Lower lobe of right lung (tissue), 2 donors: ENCODE measurements around the gene AMOTL2. TPM values are rescaled to one million over a fixed set of nuclear protein-coding genes. Genes with fewer than 3 reads are reported as not detected.

Source experiments
- ATAC-seq, 2 donors: fragments of 200-7000 bp; cut with Tn5 transposase; one replicate each; pipeline ENCODE4 v1.9.1; 2020 to 2022; ENCODE audit warnings: mild to moderate bottlenecking in 2 of 2, moderate library complexity in 2 of 2
- DNase-seq: peaks from one replicate; pipeline ENCODE4 v3.0.0-alpha.2; 2020
- H3K27ac ChIP-seq: fragments of 200-600 bp; one replicate; pipeline ENCODE4 v1.8.0; 2022
- H3K27me3 ChIP-seq: fragments of 200-600 bp; one replicate; pipeline ENCODE4 v1.8.0; 2022; ENCODE audit warnings: low read depth
- H3K36me3 ChIP-seq: fragments of 200-600 bp; one replicate; pipeline ENCODE4 v1.8.0; 2022; ENCODE audit warnings: mild to moderate bottlenecking
- H3K4me1 ChIP-seq: fragments of 200-600 bp; one replicate; pipeline ENCODE4 v1.8.0; 2022
- H3K4me3 ChIP-seq: fragments of 200-600 bp; one replicate; pipeline ENCODE4 v1.8.0; 2022; ENCODE audit warnings: mild to moderate bottlenecking
- H3K9me3 ChIP-seq: fragments of 200-600 bp; one replicate; pipeline ENCODE4 v1.8.0; 2022
- CTCF ChIP-seq: fragments of 200-600 bp; IDR thresholded peaks from one replicate; pipeline ENCODE4 v1.8.0; 2022; ENCODE audit warnings: antibody characterized with exemption, mild to moderate bottlenecking
- intact Hi-C: fragments of 100-400 bp; cut with DNase I; formaldehyde crosslinking; loops from one replicate; pipeline ENCODE4 v1.11.0; 2022
- total RNA-seq: library from RNA; stranded (reverse); fragmentation: NEBNext Ultra II Directional; extraction: Animal tissue kit (Norgen Biotek cat#: 25700); gene quantifications from one replicate; pipeline ENCODE4 v1.2.1, GENCODE V29; 2021
- donor health status: DM: no; HTN: yes; CAD: no; lungs with severe emphysema.

AMOTL2 gene
- total RNA-seq, 1 donor from 2014 or later, result 77.8 TPM

- ATAC-seq (no peak), DNase-seq (no peak)
- Histone ChIP-seq H3K36me3 (peaks cover 11% of the 10 kb centered on the region), H3K4me1 (peaks cover 43% of the 10 kb centered on the region), H3K27ac (peak overlapping the region; percentile 100), H3K4me3 (no peak overlapping the region), H3K9me3 (no peaks in the 10 kb centered on the region), H3K27me3 (no peaks in the 10 kb centered on the region)
- intact Hi-C loops, result no loop called here
- TF ChIP-seq CTCF, result no peak
Measured at GRCh38 chr3:134375582-134376384, 1.5 kb upstream of the AMOTL2 start.

- peak; percentile 34 to 51 for ATAC-seq
- no peaks in the 10 kb centered on the region for H3K27me3 ChIP-seq
- H3K36me3 ChIP-seq, result peaks cover 19% of the 10 kb centered on the region
- H3K4me3 ChIP-seq, result peak overlapping the region; percentile 80
- intact Hi-C loops, result no loop called here
- peaks cover 50% of the 10 kb centered on the region for H3K4me1 ChIP-seq
- H3K9me3 ChIP-seq, result no peaks in the 10 kb centered on the region
- H3K27ac ChIP-seq, result peak overlapping the region; percentile 100
- peak; percentile 52 for DNase-seq
- no peak for TF ChIP-seq CTCF
Measured at GRCh38 chr3:134374791-134375581, 739 bp upstream of the AMOTL2 start.

DNA sequence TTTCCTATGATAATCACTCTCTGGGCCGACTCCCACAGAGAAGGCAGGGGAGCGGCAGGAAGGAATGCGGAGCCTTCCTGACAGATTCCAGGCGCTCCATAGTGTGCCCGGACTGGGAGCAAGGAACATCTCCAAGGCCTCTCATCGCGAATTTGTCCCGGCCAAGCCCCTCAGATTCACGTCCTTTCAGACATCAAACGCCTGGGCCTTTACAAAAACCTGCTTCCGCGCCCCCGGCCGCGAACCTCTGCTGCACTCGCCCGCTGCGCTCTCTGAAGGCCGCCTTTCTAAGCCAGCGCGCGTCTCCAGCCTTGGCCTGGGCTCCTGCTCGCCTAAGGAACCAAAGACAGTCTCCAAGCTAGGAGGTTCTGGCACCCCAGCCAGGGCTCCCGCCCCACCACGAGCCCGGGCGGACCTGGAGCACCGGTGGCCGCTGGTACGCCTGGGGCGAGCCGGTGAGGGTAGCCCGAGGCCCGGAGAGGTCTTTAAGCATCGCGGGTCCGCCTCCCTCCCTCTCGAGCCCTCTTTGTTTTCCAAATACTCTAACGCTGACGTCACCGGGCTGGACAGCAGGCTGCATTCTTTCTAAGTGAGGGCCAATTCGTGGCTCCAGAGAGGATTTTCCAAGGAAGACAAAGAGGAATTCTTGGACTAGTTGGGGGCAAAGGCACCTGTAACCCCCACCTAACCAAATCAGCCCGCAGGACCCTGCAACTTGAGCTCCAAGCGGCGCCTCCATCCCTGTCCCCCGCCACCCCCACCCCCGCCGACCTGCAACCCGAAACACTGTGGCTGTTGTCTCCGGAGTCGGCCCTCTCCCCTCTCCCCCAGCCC is 759 bp downstream of the AMOTL2 start:
- H3K27me3 ChIP-seq, result no peaks in the 10 kb centered on the region
- ATAC-seq, result peak; percentile 80 to 85
- H3K4me1 ChIP-seq, result peaks cover 65% of the 10 kb centered on the region
- DNase-seq, result peak; percentile 88
- H3K36me3 ChIP-seq, result peaks cover 34% of the 10 kb centered on the region
- H3K4me3 ChIP-seq, result peak overlapping the region; percentile 80
- H3K9me3 ChIP-seq, result no peaks in the 10 kb centered on the region
- TF ChIP-seq CTCF, result no peak
- peak overlapping the region; percentile 100 for H3K27ac ChIP-seq
- intact Hi-C loops, result no loop called here

GRCh38 chr3:134372396-134373270 is 1.6 kb downstream of the AMOTL2 start:
- intact Hi-C loops, result no loop called here
- peak overlapping the region; percentile 100 for H3K27ac ChIP-seq

More at GRCh38 chr3:134372396-134373270, 1.6 kb downstream of the AMOTL2 start:
- no peaks in the 10 kb centered on the region for H3K9me3 ChIP-seq
- H3K4me1 ChIP-seq, result peaks cover 67% of the 10 kb centered on the region
- no peak for TF ChIP-seq CTCF
- no peak for DNase-seq
- no peak for ATAC-seq
- H3K36me3 ChIP-seq, result peaks cover 42% of the 10 kb centered on the region
- peak overlapping the region; percentile 80 for H3K4me3 ChIP-seq
- no peaks in the 10 kb centered on the region for H3K27me3 ChIP-seq
